Heart left ventricle (tissue), 16 donors: Measurements from ENCODE around the gene CARD10. TPM values are rescaled to one million over a fixed set of nuclear protein-coding genes. Genes with fewer than 3 reads are reported as not detected.
A peak's percentile ranks its signal among the peaks of the same experiment; 100 is the strongest.

Experiments used
- ATAC-seq, 4 donors: fragments of 200-7000 bp; cut with Tn5 transposase; one replicate each; pipeline ENCODE4 v1.9.1; 2020 to 2022; ENCODE audit warnings: moderate library complexity in 4 of 4, mild to moderate bottlenecking in 3 of 4, moderate number of reproducible peaks in 1 of 4
- DNase-seq, 5 donors: peaks; one replicate each; pipeline ENCODE4 v3.0.0-alpha.2; 2020
- H3K27ac ChIP-seq, 12 donors: fragments of 200-600 bp; sonication (generic) in 4 of 12; one replicate each; pipeline versions ENCODE4 v1.5.0 to v1.8.0; 2016 to 2022; ENCODE audit warnings: mild to moderate bottlenecking in 2 of 12
- H3K27me3 ChIP-seq, 9 donors: fragments of 200-600 bp; sonication (generic) in 2 of 9; one replicate each; pipeline versions ENCODE4 v1.5.1 to v1.8.0; 2016 to 2022; ENCODE audit warnings: mild to moderate bottlenecking in 3 of 9
- H3K36me3 ChIP-seq, 9 donors: fragments of 200-600 bp; sonication (generic) in 2 of 9; one replicate each; pipeline versions ENCODE4 v1.5.0 to v1.8.0; 2018 to 2022; ENCODE audit warnings: mild to moderate bottlenecking in 2 of 9
- H3K4me1 ChIP-seq, 12 donors: fragments of 200-600 bp; sonication (generic) in 4 of 12; one replicate each; pipeline versions ENCODE4 v1.5.0 to v1.8.0; 2016 to 2022; ENCODE audit warnings: mild to moderate bottlenecking in 3 of 12
- H3K4me3 ChIP-seq, 12 donors: fragments of 200-600 bp; sonication (generic) in 4 of 12; one replicate each; pipeline versions ENCODE4 v1.5.0 to v1.8.0; 2017 to 2022; ENCODE audit warnings: mild to moderate bottlenecking in 9 of 12, moderate library complexity in 4 of 12
- H3K9me3 ChIP-seq, 12 donors: fragments of 200-600 bp; sonication (generic) in 4 of 12; one replicate each; pipeline versions ENCODE4 v1.5.0 to v1.8.0; 2016 to 2022; ENCODE audit warnings: mild to moderate bottlenecking in 1 of 12
- POLR2A ChIP-seq, 2 donors: fragments of 450-650 bp; IDR thresholded peaks; one replicate each; pipeline ENCODE4 v1.6.1; 2017; ENCODE audit warnings: antibody characterized with exemption in 2 of 2, mild to moderate bottlenecking in 2 of 2, moderate library complexity in 2 of 2
- WGBS, 4 donors: extraction: QIAGEN DNeasy Blood & Tissue Kit in 2 of 4; methylation state at CpG; one replicate each; pipeline versions ENCODE4 v1.1.5 to v1.1.7; 2013 to 2018; 5-methylcytosine and 5-hydroxymethylcytosine counted together
- intact Hi-C, 10 donors: fragments of 100-400 bp; cut with DNase I; formaldehyde crosslinking; loops; one replicate each; pipeline versions ENCODE4 v1.11.1 to v1.14.2; 2022
- polyA plus RNA-seq, 2 donors: library from polyadenylated mRNA; stranded (reverse); fragments of 200-250 nt; gene quantifications; one replicate each; pipeline ENCODE4 v1.2.3, GENCODE V29; 2013
- total RNA-seq, 9 donors: library from RNA; depleted of rRNA in 2 of 9; stranded (reverse); fragments of >200 nt in 2 of 9; fragmentation: NEBNext Ultra II Directional in 3 of 9; extraction: Animal tissue kit (Norgen Biotek cat#: 25700) in 3 of 9; gene quantifications; one replicate each; pipeline versions ENCODE4 v1.1.0 to v1.2.4, GENCODE V29; 2016 to 2023
- TF ChIP-seq, protein P1 (sequence below), 12 donors: fragments of 200-600 bp; sonication (generic) in 4 of 12; IDR thresholded peaks; one replicate each; pipeline versions ENCODE4 v1.5.0 to v1.8.0; 2018 to 2022; ENCODE audit warnings: antibody characterized with exemption in 12 of 12, mild to moderate bottlenecking in 5 of 12
- donor health status: ischemic (EF 13 %, LVEDD 7.1; RV severe dilation, severe dysfunction).
- donor health status: healthy with polysubstance abuse.
- donor health status: DM: no; HTN: yes; CAD: no.
- donor health status: DM: no; HTN: no; CAD: no.
- donor health status: ischemic (EF 25% LVEDD 6.9; RV normal size, moderate dysfunction).
- donor health status: ischemic (EF 25% LVEDD 5.7; RV mildly dilated, moderate dysfunction).
- donor health status: healthy.
- donor health status: DM: yes; HTN: yes; CAD: no.
- donor health status: ischemic (EF 35%, LVEDD 5.7; RV mildly dilated, moderate dysfunction).
- donor health status: nonischemic (EF 11% LVEDD 7.7; RV severe dilation, severe dysfunction).
- donor health status: DM: yes; HTN: yes; CAD: no.
- donor health status: PGD.
- donor health status: ischemic (EF 29% LVEDD 5.4; RV normal size, mild dysfunction).
- donor health status: nonischemic (EF 23%, LVEDD 6.1; RV moderate dilation, normal function).

Gene CARD10
- total and polyA plus RNA-seq, 11 donors, result 5.2 to 13.9 (median 8.1) TPM

DNA sequence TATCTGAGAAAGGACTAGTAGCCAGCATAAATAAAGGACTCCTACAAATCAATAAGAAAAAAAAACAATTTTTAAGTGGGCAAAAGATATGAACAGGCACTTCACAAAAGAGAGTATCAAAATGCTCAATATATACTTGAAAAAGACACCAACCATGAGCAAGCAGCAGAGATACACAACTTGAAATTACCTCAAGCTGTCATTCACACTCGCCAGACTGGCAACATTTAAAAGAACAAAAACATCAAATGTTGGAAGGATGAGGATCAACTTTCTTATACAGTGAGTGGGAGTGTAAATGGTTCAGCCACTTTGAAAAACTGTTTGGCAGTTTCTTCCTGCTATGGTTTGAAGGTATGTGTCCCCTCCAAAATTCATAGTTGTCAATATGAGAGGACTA, 68.0 kb downstream of the CARD10 start:
- no peak for TF ChIP-seq POLR2A (IDR thresholded peaks at IDR 0.05)
- TF ChIP-seq, protein P1, sequence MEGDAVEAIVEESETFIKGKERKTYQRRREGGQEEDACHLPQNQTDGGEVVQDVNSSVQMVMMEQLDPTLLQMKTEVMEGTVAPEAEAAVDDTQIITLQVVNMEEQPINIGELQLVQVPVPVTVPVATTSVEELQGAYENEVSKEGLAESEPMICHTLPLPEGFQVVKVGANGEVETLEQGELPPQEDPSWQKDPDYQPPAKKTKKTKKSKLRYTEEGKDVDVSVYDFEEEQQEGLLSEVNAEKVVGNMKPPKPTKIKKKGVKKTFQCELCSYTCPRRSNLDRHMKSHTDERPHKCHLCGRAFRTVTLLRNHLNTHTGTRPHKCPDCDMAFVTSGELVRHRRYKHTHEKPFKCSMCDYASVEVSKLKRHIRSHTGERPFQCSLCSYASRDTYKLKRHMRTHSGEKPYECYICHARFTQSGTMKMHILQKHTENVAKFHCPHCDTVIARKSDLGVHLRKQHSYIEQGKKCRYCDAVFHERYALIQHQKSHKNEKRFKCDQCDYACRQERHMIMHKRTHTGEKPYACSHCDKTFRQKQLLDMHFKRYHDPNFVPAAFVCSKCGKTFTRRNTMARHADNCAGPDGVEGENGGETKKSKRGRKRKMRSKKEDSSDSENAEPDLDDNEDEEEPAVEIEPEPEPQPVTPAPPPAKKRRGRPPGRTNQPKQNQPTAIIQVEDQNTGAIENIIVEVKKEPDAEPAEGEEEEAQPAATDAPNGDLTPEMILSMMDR (IDR thresholded peaks at IDR 0.05), result no peak
- H3K27ac ChIP-seq, result no peak overlapping the region
- H3K36me3 ChIP-seq, result no peaks in the 10 kb centered on the region
- H3K9me3 ChIP-seq, result peaks cover 0 to 11% (median 0%) of the 10 kb centered on the region in 12 donors
- ATAC-seq (no peak), DNase-seq (no peak)
- intact Hi-C loops, result no loop called here
- 46 to 49% (median 48%) methylated on average over 1 of the region's 1 CpG for WGBS, 4 donors
- peaks cover 0 to 64% (median 8%) of the 10 kb centered on the region in 9 donors for H3K27me3 ChIP-seq
- H3K4me1 ChIP-seq, result no peaks in the 10 kb centered on the region
- H3K4me3 ChIP-seq, result no peak overlapping the region

DNA sequence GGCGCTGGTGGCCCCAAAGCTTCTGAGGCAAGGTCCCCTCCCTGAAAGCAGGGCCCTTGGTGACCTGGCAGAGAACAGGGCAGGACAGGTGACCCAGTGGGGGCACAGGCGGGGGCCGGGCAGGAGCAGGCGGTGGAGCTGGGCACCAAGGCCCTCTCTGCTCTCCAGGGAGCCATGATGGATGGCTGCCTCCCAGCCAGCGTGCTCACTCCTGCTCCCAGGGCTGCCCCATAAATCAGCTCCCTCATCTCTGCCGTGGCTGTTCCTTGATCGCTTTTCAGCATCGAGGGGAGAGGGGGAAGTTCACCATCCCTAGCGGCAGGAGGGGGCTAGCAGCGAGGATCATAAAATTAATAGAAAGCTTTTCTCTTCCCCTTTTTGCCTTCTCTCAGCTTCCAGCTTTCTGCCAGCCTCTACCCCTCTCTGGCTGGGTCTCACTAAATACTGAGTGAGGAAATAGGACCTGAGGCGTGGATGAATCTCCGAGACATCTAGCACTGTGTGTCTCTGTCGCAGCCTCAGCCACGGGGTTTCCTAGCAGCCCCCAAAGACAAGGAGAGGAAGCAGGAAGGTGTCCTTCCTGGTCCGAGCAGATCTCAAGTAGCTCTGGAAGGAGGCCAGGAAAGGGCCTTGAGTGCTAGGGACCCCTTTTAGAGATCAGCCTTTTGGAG, 69.7 kb downstream of the CARD10 start:
- Histone ChIP-seq H3K36me3 (no peaks in the 10 kb centered on the region), H3K27me3 (peaks cover 0 to 66% (median 8%) of the 10 kb centered on the region in 9 donors), H3K4me1 (no peaks in the 10 kb centered on the region), H3K9me3 (peaks cover 0 to 11% (median 0%) of the 10 kb centered on the region in 12 donors), H3K4me3 (no peak overlapping the region), H3K27ac (no peak overlapping the region)
- DNase-seq (no peak), ATAC-seq (no peak)
- intact Hi-C loops, result no loop called here
- 41 to 61% (median 56%) methylated on average over 13 to 15 of the region's 15 CpGs for WGBS, 4 donors
- TF ChIP-seq, protein P1 (IDR thresholded peaks at IDR 0.05), result no peak
- TF ChIP-seq POLR2A (IDR thresholded peaks at IDR 0.05), result no peak

DNA sequence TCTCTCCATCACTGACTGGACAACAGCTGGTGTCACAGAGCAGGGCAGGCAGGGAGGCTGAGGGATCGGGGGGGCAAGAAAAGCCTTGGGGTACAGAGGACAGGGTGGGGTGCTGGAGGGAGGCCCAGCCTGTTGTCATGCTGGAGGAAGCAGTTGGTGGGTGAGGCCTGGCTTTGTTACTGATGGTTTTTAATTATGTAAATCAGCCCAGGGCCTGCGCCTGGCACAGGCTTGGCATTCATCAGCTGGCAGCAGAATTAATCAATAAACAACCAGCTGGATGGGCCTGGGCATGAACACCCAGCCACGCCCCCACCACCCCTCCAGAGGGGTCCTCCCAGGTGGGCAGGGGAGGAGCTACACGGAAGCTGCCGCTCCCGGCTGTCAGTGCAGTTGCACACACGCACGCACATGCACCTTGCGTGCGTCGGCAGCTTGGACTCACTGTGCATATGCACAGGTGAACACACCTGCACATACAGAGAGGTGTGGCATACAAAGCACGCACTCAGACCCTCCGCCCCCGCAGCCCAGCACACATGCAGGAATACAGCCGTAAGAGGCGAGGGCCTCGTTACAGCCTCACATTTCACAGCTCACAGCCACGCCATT, 70.6 kb downstream of the CARD10 start:
- intact Hi-C loops, result no loop called here
- DNase-seq, result no peak
- peaks cover 0 to 58% (median 6%) of the 10 kb centered on the region in 9 donors for H3K27me3 ChIP-seq

DNA sequence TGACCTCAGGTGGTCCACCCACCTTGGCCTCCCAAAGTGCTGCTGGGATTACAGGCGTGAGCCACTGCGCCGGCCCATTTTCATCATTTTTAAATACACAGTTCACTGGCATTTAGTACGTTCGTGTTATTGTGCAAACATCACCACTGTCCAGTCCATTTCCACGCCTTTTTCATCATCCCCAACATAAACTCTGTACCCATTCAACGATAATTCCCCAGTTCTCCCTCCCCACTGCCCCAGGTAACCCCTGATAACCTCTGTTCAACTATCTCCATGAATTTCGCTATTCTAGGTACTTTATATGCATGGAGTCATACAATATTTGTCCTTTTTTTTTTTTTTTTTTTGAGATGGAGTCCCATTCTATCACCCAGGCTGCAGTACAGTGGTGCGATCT, 73.7 kb downstream of the CARD10 start:
- no peak overlapping the region for H3K27ac ChIP-seq
- DNase-seq (peak in 1 of 5 donors; percentile 1), ATAC-seq (no peak)
- no peak for TF ChIP-seq POLR2A (IDR thresholded peaks at IDR 0.05)
- TF ChIP-seq, protein P1 (IDR thresholded peaks at IDR 0.05), result no peak
- H3K36me3 ChIP-seq, result no peaks in the 10 kb centered on the region
- peaks cover 0 to 58% (median 6%) of the 10 kb centered on the region in 9 donors for H3K27me3 ChIP-seq
- peaks cover 0 to 9% (median 2%) of the 10 kb centered on the region in 12 donors for H3K9me3 ChIP-seq
- intact Hi-C loops, result no loop called here
- 84 to 93% (median 89%) methylated on average over 9 of the region's 9 CpGs for WGBS, 4 donors
- no peak overlapping the region for H3K4me3 ChIP-seq
- no peaks in the 10 kb centered on the region for H3K4me1 ChIP-seq

More for the DNA sequence above, 70.6 kb downstream of the CARD10 start:
- H3K4me1 ChIP-seq, result no peaks in the 10 kb centered on the region
- ATAC-seq, result no peak
- WGBS, 4 donors, result 72 to 86% (median 82%) methylated on average over 18 of the region's 18 CpGs
- no peaks in the 10 kb centered on the region for H3K36me3 ChIP-seq
- TF ChIP-seq, protein P1 (IDR thresholded peaks at IDR 0.05), result no peak
- TF ChIP-seq POLR2A (IDR thresholded peaks at IDR 0.05), result no peak
- H3K9me3 ChIP-seq, result peaks cover 0 to 11% (median 0%) of the 10 kb centered on the region in 12 donors
- H3K4me3 ChIP-seq, result no peak overlapping the region
- H3K27ac ChIP-seq, result no peak overlapping the region
